ENCODE data around the gene TMEM123.

Gene TMEM123

DNA sequence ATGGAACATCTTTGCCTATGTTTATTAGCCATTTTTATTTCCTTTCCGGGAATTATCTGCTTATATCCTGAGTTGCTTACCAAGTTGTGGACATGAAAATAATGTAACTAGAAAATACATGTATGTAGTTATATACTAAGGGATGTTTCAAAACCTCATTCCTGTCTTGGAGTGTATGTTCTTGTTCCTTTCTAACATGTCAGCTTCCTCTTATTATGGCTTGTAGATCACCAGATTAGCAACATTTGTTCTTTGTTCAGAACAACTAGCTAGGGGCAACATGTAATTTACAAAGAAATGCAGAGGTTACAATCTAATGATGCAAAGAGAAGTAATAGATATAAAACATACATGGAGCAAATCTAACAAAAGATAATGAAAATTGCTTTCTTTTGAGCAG is 13.1 kb upstream of the TMEM123 start:
- no peak for TF ChIP-seq FOXM1 (IDR thresholded peaks at IDR 0.05; ENCODE audit: borderline replicate concordance, low read depth)
- TF ChIP-seq CEBPB (IDR thresholded peaks at IDR 0.05): no peak
- TF ChIP-seq TCF12 (IDR thresholded peaks at IDR 0.05; ENCODE audit: low read depth): no peak
- no peak for TF ChIP-seq EGR1 (IDR thresholded peaks at IDR 0.05)
- no peak for TF ChIP-seq TEAD4 (IDR thresholded peaks at IDR 0.05)
- no peak for TF ChIP-seq CREB1 (IDR thresholded peaks at IDR 0.05; ENCODE audit: low read depth)
- no peak for TF ChIP-seq ZBTB7A (IDR thresholded peaks at IDR 0.05; ENCODE audit: low read depth)
- TF ChIP-seq, protein P1, sequence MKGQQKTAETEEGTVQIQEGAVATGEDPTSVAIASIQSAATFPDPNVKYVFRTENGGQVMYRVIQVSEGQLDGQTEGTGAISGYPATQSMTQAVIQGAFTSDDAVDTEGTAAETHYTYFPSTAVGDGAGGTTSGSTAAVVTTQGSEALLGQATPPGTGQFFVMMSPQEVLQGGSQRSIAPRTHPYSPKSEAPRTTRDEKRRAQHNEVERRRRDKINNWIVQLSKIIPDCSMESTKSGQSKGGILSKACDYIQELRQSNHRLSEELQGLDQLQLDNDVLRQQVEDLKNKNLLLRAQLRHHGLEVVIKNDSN (IDR thresholded peaks at IDR 0.05): no peak
- no peak for TF ChIP-seq EP300 (IDR thresholded peaks at IDR 0.05; ENCODE audit: borderline replicate concordance)
- TF ChIP-seq, protein P2, sequence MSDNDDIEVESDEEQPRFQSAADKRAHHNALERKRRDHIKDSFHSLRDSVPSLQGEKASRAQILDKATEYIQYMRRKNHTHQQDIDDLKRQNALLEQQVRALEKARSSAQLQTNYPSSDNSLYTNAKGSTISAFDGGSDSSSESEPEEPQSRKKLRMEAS (IDR thresholded peaks at IDR 0.05): no peak
- no peak for TF ChIP-seq TAF1 (IDR thresholded peaks at IDR 0.05; ENCODE audit: low read depth)
- TF ChIP-seq, protein P3, sequence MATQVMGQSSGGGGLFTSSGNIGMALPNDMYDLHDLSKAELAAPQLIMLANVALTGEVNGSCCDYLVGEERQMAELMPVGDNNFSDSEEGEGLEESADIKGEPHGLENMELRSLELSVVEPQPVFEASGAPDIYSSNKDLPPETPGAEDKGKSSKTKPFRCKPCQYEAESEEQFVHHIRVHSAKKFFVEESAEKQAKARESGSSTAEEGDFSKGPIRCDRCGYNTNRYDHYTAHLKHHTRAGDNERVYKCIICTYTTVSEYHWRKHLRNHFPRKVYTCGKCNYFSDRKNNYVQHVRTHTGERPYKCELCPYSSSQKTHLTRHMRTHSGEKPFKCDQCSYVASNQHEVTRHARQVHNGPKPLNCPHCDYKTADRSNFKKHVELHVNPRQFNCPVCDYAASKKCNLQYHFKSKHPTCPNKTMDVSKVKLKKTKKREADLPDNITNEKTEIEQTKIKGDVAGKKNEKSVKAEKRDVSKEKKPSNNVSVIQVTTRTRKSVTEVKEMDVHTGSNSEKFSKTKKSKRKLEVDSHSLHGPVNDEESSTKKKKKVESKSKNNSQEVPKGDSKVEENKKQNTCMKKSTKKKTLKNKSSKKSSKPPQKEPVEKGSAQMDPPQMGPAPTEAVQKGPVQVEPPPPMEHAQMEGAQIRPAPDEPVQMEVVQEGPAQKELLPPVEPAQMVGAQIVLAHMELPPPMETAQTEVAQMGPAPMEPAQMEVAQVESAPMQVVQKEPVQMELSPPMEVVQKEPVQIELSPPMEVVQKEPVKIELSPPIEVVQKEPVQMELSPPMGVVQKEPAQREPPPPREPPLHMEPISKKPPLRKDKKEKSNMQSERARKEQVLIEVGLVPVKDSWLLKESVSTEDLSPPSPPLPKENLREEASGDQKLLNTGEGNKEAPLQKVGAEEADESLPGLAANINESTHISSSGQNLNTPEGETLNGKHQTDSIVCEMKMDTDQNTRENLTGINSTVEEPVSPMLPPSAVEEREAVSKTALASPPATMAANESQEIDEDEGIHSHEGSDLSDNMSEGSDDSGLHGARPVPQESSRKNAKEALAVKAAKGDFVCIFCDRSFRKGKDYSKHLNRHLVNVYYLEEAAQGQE (IDR thresholded peaks at IDR 0.05; ENCODE audit: low read depth): no peak
- no peak for TF ChIP-seq NFIC (IDR thresholded peaks at IDR 0.05)
- TF ChIP-seq RAD21 (IDR thresholded peaks at IDR 0.05; ENCODE audit: low read depth): no peak
- TF ChIP-seq YY1 (IDR thresholded peaks at IDR 0.05; ENCODE audit: low read depth): no peak

DNA sequence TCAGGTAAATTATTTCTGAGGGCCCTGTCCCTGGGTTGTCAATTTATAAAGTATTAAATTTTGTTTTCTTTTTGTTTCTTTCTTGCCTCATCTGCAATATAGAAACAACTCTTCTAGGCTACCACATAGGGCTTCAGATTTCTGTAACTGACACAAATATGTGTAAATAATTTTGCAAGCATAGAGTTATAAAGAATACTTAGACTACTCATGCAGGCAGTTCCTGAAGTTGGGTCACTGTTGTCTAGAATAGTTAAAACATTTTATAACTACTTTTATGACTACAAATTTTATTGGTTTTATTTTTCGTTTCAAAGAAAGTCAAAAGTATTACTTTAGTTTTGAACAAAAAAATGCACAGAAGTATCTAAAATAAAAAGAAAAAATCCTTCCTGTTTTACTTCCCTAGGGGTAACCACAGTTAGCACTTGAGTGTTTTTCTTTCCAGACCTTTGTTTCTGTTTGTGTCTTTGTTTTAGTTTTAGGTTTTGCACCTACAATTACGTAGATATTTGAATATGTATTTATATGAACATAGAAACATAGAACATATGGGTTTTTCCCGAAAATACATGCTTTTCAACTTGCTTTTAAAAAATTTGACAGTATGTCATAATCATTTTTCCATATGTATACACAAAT is 12.4 kb upstream of the TMEM123 start:
- TF ChIP-seq TAF1 (IDR thresholded peaks at IDR 0.05; ENCODE audit: low read depth) (no peak), YY1 (IDR thresholded peaks at IDR 0.05; ENCODE audit: low read depth) (no peak)

DNA sequence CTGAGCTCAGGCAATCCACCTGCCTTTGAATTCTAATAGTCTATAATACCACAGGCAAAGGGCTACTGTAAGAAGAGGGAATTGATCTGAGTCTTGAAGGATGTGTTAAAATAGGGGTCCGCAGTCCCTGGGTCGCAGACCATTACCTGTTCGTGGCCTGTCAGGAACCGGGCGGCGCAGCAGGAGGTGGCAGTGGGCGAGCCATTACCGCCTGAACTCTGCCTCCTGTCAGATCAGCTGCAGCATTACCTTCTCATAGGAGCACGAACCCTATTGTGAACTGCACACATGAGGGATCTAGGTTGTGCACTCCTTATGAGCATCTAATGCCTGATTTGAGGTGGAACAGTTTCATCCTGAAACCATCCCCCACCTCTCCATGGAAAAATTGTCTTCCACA is 11.5 kb upstream of the TMEM123 start:
- TF ChIP-seq, protein P3 (IDR thresholded peaks at IDR 0.05; ENCODE audit: low read depth): no peak
- TF ChIP-seq NFIC (IDR thresholded peaks at IDR 0.05) (no peak), CREB1 (IDR thresholded peaks at IDR 0.05; ENCODE audit: low read depth) (no peak), TCF12 (IDR thresholded peaks at IDR 0.05; ENCODE audit: low read depth) (no peak), RAD21 (IDR thresholded peaks at IDR 0.05; ENCODE audit: low read depth) (no peak)
- TF ChIP-seq, protein P1 (IDR thresholded peaks at IDR 0.05): no peak

DNA sequence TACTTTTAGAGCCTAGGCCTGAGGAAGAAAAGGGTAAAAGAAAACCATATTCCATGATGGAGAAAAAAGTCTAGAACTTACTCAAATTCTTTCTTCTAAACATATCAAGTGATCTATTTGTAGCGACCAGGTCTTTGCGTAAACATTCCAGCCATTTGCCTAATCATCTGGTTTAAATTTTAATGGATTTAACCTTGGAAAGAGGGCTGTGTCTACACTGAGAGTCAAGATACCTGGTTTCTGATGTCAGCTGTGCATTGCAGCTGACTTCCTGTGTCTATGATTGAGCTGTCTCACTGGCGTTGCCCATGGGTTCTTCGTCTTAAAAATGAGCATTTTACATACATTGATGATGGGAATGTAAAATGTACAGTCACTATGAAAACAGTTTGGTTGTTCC is 10.0 kb upstream of the TMEM123 start:
- TF ChIP-seq, protein P3 (IDR thresholded peaks at IDR 0.05; ENCODE audit: low read depth): no peak
- TF ChIP-seq EGR1 (IDR thresholded peaks at IDR 0.05): no peak
- TF ChIP-seq RAD21 (IDR thresholded peaks at IDR 0.05; ENCODE audit: low read depth): no peak
- TF ChIP-seq YY1 (IDR thresholded peaks at IDR 0.05; ENCODE audit: low read depth): no peak
- TF ChIP-seq CREB1 (IDR thresholded peaks at IDR 0.05; ENCODE audit: low read depth): no peak
- TF ChIP-seq TCF12 (IDR thresholded peaks at IDR 0.05; ENCODE audit: low read depth): no peak
- no peak for TF ChIP-seq TEAD4 (IDR thresholded peaks at IDR 0.05)
- no peak for TF ChIP-seq TAF1 (IDR thresholded peaks at IDR 0.05; ENCODE audit: low read depth)
- TF ChIP-seq NFIC (IDR thresholded peaks at IDR 0.05): no peak
- no peak for TF ChIP-seq CEBPB (IDR thresholded peaks at IDR 0.05)
- TF ChIP-seq, protein P2 (IDR thresholded peaks at IDR 0.05): no peak
- no peak for TF ChIP-seq FOXM1 (IDR thresholded peaks at IDR 0.05; ENCODE audit: borderline replicate concordance, low read depth)
- no peak for TF ChIP-seq ZBTB7A (IDR thresholded peaks at IDR 0.05; ENCODE audit: low read depth)
- no peak for TF ChIP-seq EP300 (IDR thresholded peaks at IDR 0.05; ENCODE audit: borderline replicate concordance)
- TF ChIP-seq, protein P1 (IDR thresholded peaks at IDR 0.05): no peak

Measured in Ishikawa (cell line).